HG02870 (cell line): ENCODE results near the gene ASPHD2.
"Not testable (repeated sequence)": the region's sequence is repeated elsewhere in the genome, so short reads cannot be mapped to it uniquely, and the experiment has no call there.

Source experiments
- ATAC-seq: cut with Tn5 transposase; IDR thresholded peaks from one replicate; pipeline ENCODE4 v1.9.1; 2021; ENCODE audit warnings: mild to moderate bottlenecking, moderate library complexity; ENCODE audit not compliant: unreplicated experiment

Gene ASPHD2

GRCh38 chr22:26416256-26416655, 12.8 kb upstream of the ASPHD2 start:
- ATAC-seq: no peak

GRCh38 chr22:26416670-26417276, 12.3 kb upstream of the ASPHD2 start:
- no peak for ATAC-seq

GRCh38 chr22:26417406-26417805, 11.7 kb upstream of the ASPHD2 start:
- no peak for ATAC-seq

- ATAC-seq: no peak
These were observed 10.4 kb upstream of the ASPHD2 start for GRCh38 chr22:26418620-26419019.

GRCh38 chr22:26426924-26427323, 2.1 kb upstream of the ASPHD2 start:
- ATAC-seq: no peak

GRCh38 chr22:26429458-26430286, 612 bp downstream of the ASPHD2 start:
- ATAC-seq: no peak

- no peak for ATAC-seq
These were observed 1.5 kb downstream of the ASPHD2 start for GRCh38 chr22:26430600-26430999.

- no peak for ATAC-seq
These were observed 2.4 kb downstream of the ASPHD2 start for GRCh38 chr22:26431261-26431995.

- no peak for ATAC-seq
These were observed 3.7 kb downstream of the ASPHD2 start for GRCh38 chr22:26432619-26433311.

- ATAC-seq: no peak
These were observed 4.7 kb downstream of the ASPHD2 start for GRCh38 chr22:26433805-26434204.

- ATAC-seq: no peak
These were observed 6.5 kb downstream of the ASPHD2 start for GRCh38 chr22:26435327-26436093.

- no peak for ATAC-seq
These were observed 7.9 kb downstream of the ASPHD2 start for GRCh38 chr22:26436903-26437515.

- ATAC-seq: no peak
These were observed 8.8 kb downstream of the ASPHD2 start for GRCh38 chr22:26437694-26438392.

- not testable (repeated sequence) for ATAC-seq
These were observed 9.7 kb downstream of the ASPHD2 start for GRCh38 chr22:26438776-26439175.

GRCh38 chr22:26439559-26439958, 10.5 kb downstream of the ASPHD2 start:
- no peak for ATAC-seq

GRCh38 chr22:26442086-26442756, 13.2 kb downstream of the ASPHD2 start:
- no peak for ATAC-seq

GRCh38 chr22:26443901-26444690, 15.0 kb downstream of the ASPHD2 start:
- ATAC-seq: no peak

GRCh38 chr22:26444777-26445176, 15.7 kb downstream of the ASPHD2 start:
- no peak for ATAC-seq
